GM12878 (cell line): ENCODE results near the gene SIGLEC12. TPM values are rescaled to one million over a fixed set of nuclear protein-coding genes. Genes with fewer than 3 reads are reported as not detected.

Experiments used
- BACH1 ChIP-seq: fragments of 450-650 bp; IDR thresholded peaks from 2 replicates; pipeline ENCODE4 v1.6.1; 2017; ENCODE audit warnings: mild to moderate bottlenecking, borderline replicate concordance
- CBFB ChIP-seq: IDR thresholded peaks from 2 replicates; pipeline ENCODE4 v1.6.1; 2016; ENCODE audit warnings: antibody characterized with exemption, low read depth
- CBX3 ChIP-seq: fragments of 200-600 bp; sonication (generic); IDR thresholded peaks from 2 replicates; pipeline ENCODE4 v1.6.1; 2016; ENCODE audit warnings: low read depth, borderline replicate concordance
- EGR1 ChIP-seq, 2 experiments: IDR thresholded peaks; 1 replicate in 1 of 2; 2 replicates in 1 of 2; pipeline ENCODE4 v1.6.1; 2011 to 2012; ENCODE audit warnings: low read depth in 2 of 2, low read length in 2 of 2, borderline replicate concordance in 1 of 2, mild to moderate bottlenecking in 1 of 2, moderate library complexity in 1 of 2
- EZH2 ChIP-seq: IDR thresholded peaks from 2 replicates; pipeline ENCODE4 v1.6.1; 2012; ENCODE audit warnings: low read depth, mild to moderate bottlenecking, control low read depth, inconsistent platforms, low read length, borderline replicate concordance; ENCODE audit not compliant: control insufficient read depth
- IRF4 ChIP-seq: IDR thresholded peaks from 2 replicates; pipeline ENCODE4 v1.6.1; 2011; ENCODE audit warnings: low read depth, low read length
- MEF2B ChIP-seq: fragments of 450-650 bp; IDR thresholded peaks from 2 replicates; pipeline ENCODE4 v1.6.1; 2018; ENCODE audit warnings: mild to moderate bottlenecking, moderate library complexity; ENCODE audit not compliant: partially characterized antibody, poor library complexity, severe bottlenecking
- NFIC ChIP-seq: IDR thresholded peaks from 2 replicates; pipeline ENCODE4 v1.6.1; 2012; ENCODE audit warnings: low read depth, mild to moderate bottlenecking, inconsistent platforms, low read length, moderate library complexity
- NFXL1 ChIP-seq: fragments of 450-650 bp; IDR thresholded peaks from 2 replicates; pipeline ENCODE4 v1.6.1; 2017; ENCODE audit warnings: antibody characterized with exemption, mild to moderate bottlenecking, borderline replicate concordance
- RELA ChIP-seq: fragments of 450-650 bp; IDR thresholded peaks from 2 replicates; pipeline ENCODE4 v1.8.0; 2014; ENCODE audit warnings: borderline replicate concordance; ENCODE audit not compliant: partially characterized antibody
- SIN3A ChIP-seq: IDR thresholded peaks from 2 replicates; pipeline ENCODE4 v1.6.1; 2012; ENCODE audit warnings: low read depth, low read length, improper control_type of control experiment
- TCF3 ChIP-seq: IDR thresholded peaks from 2 replicates; pipeline ENCODE4 v1.6.1; 2012; ENCODE audit warnings: low read depth, mild to moderate bottlenecking, low read length, borderline replicate concordance; ENCODE audit not compliant: insufficient read depth
- ZNF207 ChIP-seq: fragments of 450-650 bp; IDR thresholded peaks from 2 replicates; pipeline ENCODE4 v1.6.1; 2014; ENCODE audit warnings: antibody characterized with exemption, mild to moderate bottlenecking, borderline replicate concordance
- ZNF24 ChIP-seq: fragments of 450-650 bp; IDR thresholded peaks from 2 replicates; pipeline ENCODE4 v1.6.1; 2017; ENCODE audit warnings: antibody characterized with exemption, mild to moderate bottlenecking
- ZZZ3 ChIP-seq: IDR thresholded peaks from 2 replicates; pipeline ENCODE4 v1.6.1; 2011; ENCODE audit warnings: low read depth; ENCODE audit not compliant: control insufficient read depth, insufficient read length
- polyA plus RNA-seq, 11 experiments: library from polyadenylated mRNA; depleted of rRNA in 4 of 11; unstranded in 6 of 11; stranded (reverse) in 5 of 11; fragments of >200 nt; fragmentation: Nextera tagmentation in 4 of 11; fragmentation: Illumina TruSeq in 1 of 11; extraction: Ambion mirVana in 4 of 11; extraction: Trizol in 1 of 11; gene quantifications; 1 replicate in 1 of 11; 2 replicates in 10 of 11; pipeline versions ENCODE4 v1.2.1 to v1.2.3, GENCODE V29; 2011 to 2016; ENCODE audit warnings: inconsistent platforms in 2 of 11, missing spikeins in 2 of 11, low read depth in 1 of 11
- total RNA-seq, 4 experiments: library from RNA; depleted of rRNA in 3 of 4; stranded (reverse); fragments of >200 nt in 3 of 4; fragmentation: Illumina TruSeq in 1 of 4; extraction: Trizol in 1 of 4; gene quantifications; 2 replicates each; pipeline versions ENCODE4 v1.2.1 to v1.2.3, GENCODE V29; 2013 to 2021
- TF ChIP-seq, protein P1 (sequence below): fragments of 450-650 bp; formaldehyde crosslinking; IDR thresholded peaks from 2 replicates; pipeline ENCODE4 v1.5.0; 2022; ENCODE audit warnings: mild to moderate bottlenecking, missing genetic modification characterization
- TF ChIP-seq, protein P2 (sequence below): fragments of 450-650 bp; formaldehyde crosslinking; IDR thresholded peaks from 2 replicates; pipeline ENCODE4 v1.4.0; 2022; ENCODE audit warnings: mild to moderate bottlenecking, moderate library complexity
- TF ChIP-seq, protein P3 (sequence below): fragments of 450-650 bp; IDR thresholded peaks from 2 replicates; pipeline ENCODE4 v1.6.1; 2016; ENCODE audit warnings: mild to moderate bottlenecking
- TF ChIP-seq, protein P4 (sequence below): IDR thresholded peaks from 2 replicates; pipeline ENCODE4 v1.6.1; 2011; ENCODE audit warnings: mild to moderate bottlenecking, low read depth, low read length, moderate library complexity; ENCODE audit not compliant: insufficient replicate concordance

Gene SIGLEC12
- total and polyA plus RNA-seq, 10 of the 15 experiments (the other 5 are each of a cell fraction or from before 2014, with no cell fraction given) = 0.03 to 0.18 (median 0.06) TPM; not detected in 5

DNA sequence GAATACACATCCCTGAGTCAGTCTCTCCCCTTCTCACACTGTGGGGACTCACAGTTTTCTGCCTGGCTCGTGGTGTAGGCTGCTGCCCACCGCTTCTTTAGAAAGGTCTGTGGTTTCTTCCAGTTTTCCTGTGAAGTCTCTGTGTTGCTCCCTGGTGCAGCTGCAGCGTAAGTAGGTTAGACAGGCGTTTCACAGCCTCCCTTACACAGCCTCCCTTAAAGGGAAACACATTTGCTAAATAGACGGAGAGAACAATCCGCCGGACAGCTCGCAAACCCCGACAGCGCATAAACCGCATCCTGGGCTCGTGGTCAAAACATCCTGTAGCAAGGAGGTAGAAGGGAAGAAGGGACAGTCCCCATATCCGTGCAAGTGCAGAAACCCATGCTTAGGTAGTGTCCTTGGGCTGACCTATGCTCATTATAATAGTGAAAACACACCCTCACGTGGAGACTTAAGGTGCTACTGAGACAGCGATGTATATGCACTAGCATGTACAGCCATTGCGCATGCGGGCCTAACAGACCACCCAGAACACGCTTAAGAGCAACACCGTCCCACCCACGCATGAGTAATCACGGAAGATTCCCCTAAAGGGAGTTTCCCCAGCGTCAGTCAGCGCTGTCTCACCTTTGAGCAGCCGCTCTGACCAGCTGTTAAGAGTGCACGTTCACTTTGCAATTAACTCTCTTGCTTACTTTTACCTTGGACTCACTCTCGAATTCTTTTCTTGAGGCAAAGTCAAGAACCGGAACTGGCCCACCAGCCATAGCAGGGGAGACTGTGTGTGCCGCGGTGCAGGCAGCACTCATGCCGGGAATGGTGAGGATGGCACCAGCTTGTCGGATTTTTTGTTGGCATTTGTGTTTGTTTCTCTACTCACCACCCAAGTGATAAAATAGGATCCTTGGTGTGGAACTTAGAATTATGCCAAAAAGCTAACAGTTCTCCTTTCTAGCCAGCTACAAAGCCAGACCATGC is 59.9 kb downstream of the SIGLEC12 start (continued):
- TF ChIP-seq, protein P1, sequence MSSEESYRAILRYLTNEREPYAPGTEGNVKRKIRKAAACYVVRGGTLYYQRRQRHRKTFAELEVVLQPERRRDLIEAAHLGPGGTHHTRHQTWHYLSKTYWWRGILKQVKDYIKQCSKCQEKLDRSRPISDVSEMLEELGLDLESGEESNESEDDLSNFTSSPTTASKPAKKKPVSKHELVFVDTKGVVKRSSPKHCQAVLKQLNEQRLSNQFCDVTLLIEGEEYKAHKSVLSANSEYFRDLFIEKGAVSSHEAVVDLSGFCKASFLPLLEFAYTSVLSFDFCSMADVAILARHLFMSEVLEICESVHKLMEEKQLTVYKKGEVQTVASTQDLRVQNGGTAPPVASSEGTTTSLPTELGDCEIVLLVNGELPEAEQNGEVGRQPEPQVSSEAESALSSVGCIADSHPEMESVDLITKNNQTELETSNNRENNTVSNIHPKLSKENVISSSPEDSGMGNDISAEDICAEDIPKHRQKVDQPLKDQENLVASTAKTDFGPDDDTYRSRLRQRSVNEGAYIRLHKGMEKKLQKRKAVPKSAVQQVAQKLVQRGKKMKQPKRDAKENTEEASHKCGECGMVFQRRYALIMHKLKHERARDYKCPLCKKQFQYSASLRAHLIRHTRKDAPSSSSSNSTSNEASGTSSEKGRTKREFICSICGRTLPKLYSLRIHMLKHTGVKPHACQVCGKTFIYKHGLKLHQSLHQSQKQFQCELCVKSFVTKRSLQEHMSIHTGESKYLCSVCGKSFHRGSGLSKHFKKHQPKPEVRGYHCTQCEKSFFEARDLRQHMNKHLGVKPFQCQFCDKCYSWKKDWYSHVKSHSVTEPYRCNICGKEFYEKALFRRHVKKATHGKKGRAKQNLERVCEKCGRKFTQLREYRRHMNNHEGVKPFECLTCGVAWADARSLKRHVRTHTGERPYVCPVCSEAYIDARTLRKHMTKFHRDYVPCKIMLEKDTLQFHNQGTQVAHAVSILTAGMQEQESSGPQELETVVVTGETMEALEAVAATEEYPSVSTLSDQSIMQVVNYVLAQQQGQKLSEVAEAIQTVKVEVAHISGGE (CRISPR knock-in tag) = no peak
- TF ChIP-seq, protein P2, sequence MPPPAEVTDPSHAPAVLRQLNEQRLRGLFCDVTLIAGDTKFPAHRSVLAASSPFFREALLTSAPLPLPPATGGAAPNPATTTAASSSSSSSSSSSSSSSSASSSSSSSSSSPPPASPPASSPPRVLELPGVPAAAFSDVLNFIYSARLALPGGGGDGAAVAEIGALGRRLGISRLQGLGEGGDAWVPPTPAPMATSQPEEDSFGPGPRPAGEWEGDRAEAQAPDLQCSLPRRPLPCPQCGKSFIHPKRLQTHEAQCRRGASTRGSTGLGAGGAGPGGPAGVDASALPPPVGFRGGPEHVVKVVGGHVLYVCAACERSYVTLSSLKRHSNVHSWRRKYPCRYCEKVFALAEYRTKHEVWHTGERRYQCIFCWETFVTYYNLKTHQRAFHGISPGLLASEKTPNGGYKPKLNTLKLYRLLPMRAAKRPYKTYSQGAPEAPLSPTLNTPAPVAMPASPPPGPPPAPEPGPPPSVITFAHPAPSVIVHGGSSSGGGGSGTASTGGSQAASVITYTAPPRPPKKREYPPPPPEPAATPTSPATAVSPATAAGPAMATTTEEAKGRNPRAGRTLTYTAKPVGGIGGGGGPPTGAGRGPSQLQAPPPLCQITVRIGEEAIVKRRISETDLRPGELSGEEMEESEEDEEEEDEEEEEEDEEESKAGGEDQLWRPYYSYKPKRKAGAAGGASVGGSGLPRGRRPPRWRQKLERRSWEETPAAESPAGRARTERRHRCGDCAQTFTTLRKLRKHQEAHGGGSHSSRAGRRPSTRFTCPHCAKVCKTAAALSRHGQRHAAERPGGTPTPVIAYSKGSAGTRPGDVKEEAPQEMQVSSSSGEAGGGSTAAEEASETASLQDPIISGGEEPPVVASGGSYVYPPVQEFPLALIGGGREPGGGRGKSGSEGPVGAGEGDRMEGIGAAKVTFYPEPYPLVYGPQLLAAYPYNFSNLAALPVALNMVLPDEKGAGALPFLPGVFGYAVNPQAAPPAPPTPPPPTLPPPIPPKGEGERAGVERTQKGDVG = no peak
- TF ChIP-seq EGR1 (IDR thresholded peaks at IDR 0.05; ENCODE audit: borderline replicate concordance in 1 of 2, low read depth in 2 of 2, low read length in 2 of 2) = peak in 1 of 2 experiments; percentile 77; a peak in 2 of 3 replicates
- TF ChIP-seq BACH1 = peak; percentile 87
- no peak for TF ChIP-seq NFXL1
- TF ChIP-seq, protein P3, sequence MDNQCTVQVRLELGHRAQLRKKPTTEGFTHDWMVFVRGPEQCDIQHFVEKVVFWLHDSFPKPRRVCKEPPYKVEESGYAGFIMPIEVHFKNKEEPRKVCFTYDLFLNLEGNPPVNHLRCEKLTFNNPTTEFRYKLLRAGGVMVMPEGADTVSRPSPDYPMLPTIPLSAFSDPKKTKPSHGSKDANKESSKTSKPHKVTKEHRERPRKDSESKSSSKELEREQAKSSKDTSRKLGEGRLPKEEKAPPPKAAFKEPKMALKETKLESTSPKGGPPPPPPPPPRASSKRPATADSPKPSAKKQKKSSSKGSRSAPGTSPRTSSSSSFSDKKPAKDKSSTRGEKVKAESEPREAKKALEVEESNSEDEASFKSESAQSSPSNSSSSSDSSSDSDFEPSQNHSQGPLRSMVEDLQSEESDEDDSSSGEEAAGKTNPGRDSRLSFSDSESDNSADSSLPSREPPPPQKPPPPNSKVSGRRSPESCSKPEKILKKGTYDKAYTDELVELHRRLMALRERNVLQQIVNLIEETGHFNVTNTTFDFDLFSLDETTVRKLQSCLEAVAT = peak; percentile 84
- peak; percentile 59 for TF ChIP-seq IRF4
- peak; percentile 88 for TF ChIP-seq RELA
- TF ChIP-seq MEF2B = peak; percentile 65
- TF ChIP-seq, protein P4, sequence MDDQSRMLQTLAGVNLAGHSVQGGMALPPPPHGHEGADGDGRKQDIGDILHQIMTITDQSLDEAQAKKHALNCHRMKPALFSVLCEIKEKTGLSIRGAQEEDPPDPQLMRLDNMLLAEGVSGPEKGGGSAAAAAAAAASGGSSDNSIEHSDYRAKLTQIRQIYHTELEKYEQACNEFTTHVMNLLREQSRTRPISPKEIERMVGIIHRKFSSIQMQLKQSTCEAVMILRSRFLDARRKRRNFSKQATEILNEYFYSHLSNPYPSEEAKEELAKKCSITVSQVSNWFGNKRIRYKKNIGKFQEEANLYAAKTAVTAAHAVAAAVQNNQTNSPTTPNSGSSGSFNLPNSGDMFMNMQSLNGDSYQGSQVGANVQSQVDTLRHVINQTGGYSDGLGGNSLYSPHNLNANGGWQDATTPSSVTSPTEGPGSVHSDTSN = peak; percentile 78
- TF ChIP-seq ZZZ3 = no peak
- TF ChIP-seq TCF3 = peak; percentile 82
- TF ChIP-seq CBX3 = no peak
- TF ChIP-seq CBFB = 0 out of 2 replicates have a peak, but pooled peaks have one; percentile 81
- no peak for TF ChIP-seq ZNF24
- TF ChIP-seq SIN3A = peak; percentile 71; the same call in 1 of the 2 replicates
- no peak for TF ChIP-seq EZH2
- no peak for TF ChIP-seq ZNF207
- TF ChIP-seq NFIC = no peak; the same call in none of the 2 replicates
